Islet of Langerhans (tissue), 1 donor: ENCODE results near the gene GMEB2.
"Not testable (repeated sequence)": the region's sequence is repeated elsewhere in the genome, so short reads cannot be mapped to it uniquely, and the experiment has no call there.

Experiments
- FAIRE-seq: peaks from one replicate; lab custom pipeline; 2011; peaks lifted over from hg19 to GRCh38; lab: Jason Lieb, UNC

GMEB2 gene

GRCh38 chr20:63626424-63627128 is at the start of gene GMEB2:
TSS of gene GMEB2 (minus strand) at chr20:63627101. CDS start at chr20:63619397, 7,704 bp downstream.
- no peak for FAIRE-seq

GRCh38 chr20:63675681-63676368 is 48.9 kb upstream of the GMEB2 start:
- FAIRE-seq: no peak

- no peak for FAIRE-seq
Observed at GRCh38 chr20:63673951-63674350, 47.0 kb upstream of the GMEB2 start.

GRCh38 chr20:63672666-63673065 is 45.8 kb upstream of the GMEB2 start:
- no peak for FAIRE-seq

GRCh38 chr20:63671695-63672094 is 44.8 kb upstream of the GMEB2 start:
- not testable (repeated sequence) for FAIRE-seq

GRCh38 chr20:63668351-63668750 is 41.5 kb upstream of the GMEB2 start:
- FAIRE-seq: no peak

- no peak for FAIRE-seq
Observed at GRCh38 chr20:63667858-63668257, 41.0 kb upstream of the GMEB2 start.

- no peak for FAIRE-seq
Observed at GRCh38 chr20:63665708-63666107, 38.8 kb upstream of the GMEB2 start.

- no peak for FAIRE-seq
Observed at GRCh38 chr20:63664861-63665594, 38.1 kb upstream of the GMEB2 start.

- no peak for FAIRE-seq
Observed at GRCh38 chr20:63664143-63664851, 37.4 kb upstream of the GMEB2 start.

- FAIRE-seq: no peak
Observed at GRCh38 chr20:63663332-63664066, 36.6 kb upstream of the GMEB2 start.

GRCh38 chr20:63662813-63663189 is 35.9 kb upstream of the GMEB2 start:
- FAIRE-seq: no peak

- FAIRE-seq: no peak
Observed at GRCh38 chr20:63661959-63662812, 35.3 kb upstream of the GMEB2 start.

- FAIRE-seq: no peak
Observed at GRCh38 chr20:63661108-63661507, 34.2 kb upstream of the GMEB2 start.

GRCh38 chr20:63660622-63661021 is 33.7 kb upstream of the GMEB2 start:
- FAIRE-seq: no peak

- FAIRE-seq: not testable (repeated sequence)
Observed at GRCh38 chr20:63660174-63660573, 33.3 kb upstream of the GMEB2 start.

- no peak for FAIRE-seq
Observed at GRCh38 chr20:63659370-63659769, 32.5 kb upstream of the GMEB2 start.

GRCh38 chr20:63658749-63659187 is 31.9 kb upstream of the GMEB2 start:
- no peak for FAIRE-seq

- FAIRE-seq: no peak
Observed at GRCh38 chr20:63657937-63658748, 31.2 kb upstream of the GMEB2 start, which contains the start of gene RTEL1. TSS of gene RTEL1 (plus strand) at chr20:63658312. CDS start at chr20:63659403, 1,091 bp downstream.
